Mononuclear cell (primary cell): ENCODE measurements around the gene CAMK2D. TPM values are rescaled to one million over a fixed set of nuclear protein-coding genes. Genes with fewer than 3 reads are reported as not detected.

Experiments
- H3K27me3 ChIP-seq: 2 replicates; pipeline ENCODE4 v1.6.0; 2011; ENCODE audit warnings: low read length, control low read depth; ENCODE audit not compliant: insufficient read depth
- H3K4me1 ChIP-seq: 2 replicates; pipeline ENCODE4 v1.5.1; 2011; ENCODE audit warnings: mild to moderate bottlenecking, low read length, control low read depth; ENCODE audit not compliant: insufficient read depth
- H3K4me3 ChIP-seq: 2 replicates; pipeline ENCODE4 v1.5.1; 2011; ENCODE audit warnings: mild to moderate bottlenecking, low read length, moderate library complexity
- H3K9me3 ChIP-seq: 2 replicates; pipeline ENCODE4 v1.5.1; 2011; ENCODE audit warnings: low read depth, mild to moderate bottlenecking, control low read depth, low read length
- total RNA-seq: library from RNA; depleted of rRNA; stranded (reverse); fragments of >200 nt; gene quantifications from one replicate; pipeline ENCODE4 v1.2.3, GENCODE V29; 2012

Gene CAMK2D
- total RNA-seq, 1 donor, result 58.6 TPM

- Histone ChIP-seq H3K27me3 (no peaks in the 10 kb centered on the region), H3K4me3 (no peak overlapping the region), H3K9me3 (no peaks in the 10 kb centered on the region), H3K4me1 (no peaks in the 10 kb centered on the region)
Observed at GRCh38 chr4:113524096-113524495, 237.4 kb downstream of the CAMK2D start.

DNA sequence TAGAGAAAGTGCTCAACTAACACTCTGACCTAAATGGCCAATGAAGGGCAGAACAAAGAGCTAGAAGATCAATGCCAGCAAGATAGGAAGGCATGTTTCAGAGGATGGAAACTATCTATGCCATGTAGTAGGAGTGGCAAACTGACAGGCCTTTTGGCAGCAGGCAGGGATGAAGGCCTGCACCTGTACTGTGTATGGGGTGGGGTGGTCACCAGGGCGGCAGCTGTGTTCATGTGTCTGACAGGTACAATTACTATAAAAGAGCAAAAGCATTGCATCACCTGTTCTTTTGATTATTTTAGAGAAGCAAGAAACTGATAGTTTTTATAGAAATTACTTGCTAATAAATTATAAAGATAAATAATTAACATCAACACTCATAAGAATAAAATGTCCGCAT, 239.1 kb downstream of the CAMK2D start:
- Histone ChIP-seq H3K27me3 (no peaks in the 10 kb centered on the region), H3K4me1 (no peaks in the 10 kb centered on the region), H3K9me3 (no peaks in the 10 kb centered on the region), H3K4me3 (no peak overlapping the region)

DNA sequence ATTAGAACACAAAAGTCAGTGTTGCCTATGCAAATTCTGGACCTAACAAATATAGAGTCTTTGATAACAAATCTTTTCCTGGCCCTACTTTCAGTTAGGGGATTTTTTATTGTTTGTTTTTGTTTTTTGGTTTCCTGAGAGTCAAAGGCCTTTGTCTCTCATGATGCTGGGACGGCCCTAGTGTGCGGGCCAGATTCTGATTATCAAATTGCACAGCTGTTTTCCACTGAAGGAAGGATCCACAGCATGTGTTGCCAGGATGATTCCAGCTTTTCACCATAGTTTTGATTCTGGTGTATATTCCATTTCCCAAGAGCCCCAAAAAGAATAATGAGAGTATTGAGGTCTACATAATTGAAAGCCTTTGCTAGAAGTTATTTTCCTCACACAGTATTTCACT, 248.2 kb downstream of the CAMK2D start:
- Histone ChIP-seq H3K9me3 (no peaks in the 10 kb centered on the region), H3K4me1 (no peaks in the 10 kb centered on the region), H3K27me3 (no peaks in the 10 kb centered on the region), H3K4me3 (no peak overlapping the region)

- Histone ChIP-seq H3K4me3 (no peak overlapping the region), H3K4me1 (no peaks in the 10 kb centered on the region), H3K9me3 (no peaks in the 10 kb centered on the region), H3K27me3 (no peaks in the 10 kb centered on the region)
Observed at GRCh38 chr4:113512880-113513279, 248.7 kb downstream of the CAMK2D start.

GRCh38 chr4:113511944-113512343, 249.6 kb downstream of the CAMK2D start:
- no peaks in the 10 kb centered on the region for H3K27me3 ChIP-seq
- no peak overlapping the region for H3K4me3 ChIP-seq
- H3K4me1 ChIP-seq, result no peaks in the 10 kb centered on the region
- no peaks in the 10 kb centered on the region for H3K9me3 ChIP-seq

GRCh38 chr4:113509851-113510250, 251.7 kb downstream of the CAMK2D start:
- Histone ChIP-seq H3K27me3 (no peaks in the 10 kb centered on the region), H3K4me1 (no peaks in the 10 kb centered on the region), H3K4me3 (no peak overlapping the region), H3K9me3 (no peaks in the 10 kb centered on the region)

- Histone ChIP-seq H3K9me3 (no peaks in the 10 kb centered on the region), H3K4me1 (no peaks in the 10 kb centered on the region), H3K4me3 (no peak overlapping the region), H3K27me3 (no peaks in the 10 kb centered on the region)
Observed at GRCh38 chr4:113505044-113505443, 256.5 kb downstream of the CAMK2D start.

GRCh38 chr4:113504422-113504821, 257.1 kb downstream of the CAMK2D start:
- H3K4me1 ChIP-seq, result no peaks in the 10 kb centered on the region
- H3K4me3 ChIP-seq, result no peak overlapping the region
- H3K27me3 ChIP-seq, result no peaks in the 10 kb centered on the region
- no peaks in the 10 kb centered on the region for H3K9me3 ChIP-seq

- Histone ChIP-seq H3K27me3 (no peaks in the 10 kb centered on the region), H3K4me3 (no peak overlapping the region), H3K9me3 (no peaks in the 10 kb centered on the region), H3K4me1 (no peaks in the 10 kb centered on the region)
Observed at GRCh38 chr4:113503691-113504090, 257.8 kb downstream of the CAMK2D start.

DNA sequence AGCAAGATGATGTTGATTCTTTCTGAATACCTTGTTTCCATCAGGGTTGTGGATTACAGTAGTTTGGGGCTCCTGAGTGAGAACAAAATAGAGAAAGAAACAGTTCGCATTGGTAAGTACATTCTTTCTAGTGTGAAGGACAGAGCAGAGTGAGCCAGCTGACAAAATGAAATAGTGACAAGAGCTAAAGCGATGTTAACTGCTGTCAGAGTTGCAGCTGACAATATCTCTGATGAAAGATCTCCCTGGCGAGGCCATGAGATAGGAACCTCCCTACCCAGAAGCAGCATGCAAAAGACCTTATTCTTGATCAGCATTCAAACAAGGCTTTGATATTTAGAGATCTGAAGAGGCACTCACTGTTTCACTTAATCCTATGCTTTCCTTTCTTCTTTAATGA, 258.6 kb downstream of the CAMK2D start:
- H3K27me3 ChIP-seq, result no peaks in the 10 kb centered on the region
- H3K4me3 ChIP-seq, result no peak overlapping the region
- H3K4me1 ChIP-seq, result no peaks in the 10 kb centered on the region
- H3K9me3 ChIP-seq, result no peaks in the 10 kb centered on the region

DNA sequence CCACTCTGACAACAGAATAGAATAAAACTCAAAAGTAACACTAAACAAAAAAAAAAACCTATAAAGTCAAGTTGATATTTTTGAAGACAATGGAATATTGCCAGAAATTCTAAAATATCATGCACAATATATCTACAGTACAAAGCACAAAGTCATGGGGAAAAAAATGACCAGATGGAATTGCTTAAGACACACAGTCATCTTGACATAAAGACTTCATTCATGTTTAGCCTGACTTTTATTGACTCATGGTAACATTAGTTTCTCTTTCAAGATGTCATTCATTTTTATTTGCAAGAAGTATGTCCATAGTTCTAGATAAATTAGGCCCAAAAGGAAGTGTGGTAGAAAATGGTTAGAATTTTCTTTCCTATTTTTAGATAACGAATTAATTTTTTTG, 259.1 kb downstream of the CAMK2D start:
- Histone ChIP-seq H3K27me3 (no peaks in the 10 kb centered on the region), H3K9me3 (no peaks in the 10 kb centered on the region), H3K4me3 (no peak overlapping the region), H3K4me1 (no peaks in the 10 kb centered on the region)

DNA sequence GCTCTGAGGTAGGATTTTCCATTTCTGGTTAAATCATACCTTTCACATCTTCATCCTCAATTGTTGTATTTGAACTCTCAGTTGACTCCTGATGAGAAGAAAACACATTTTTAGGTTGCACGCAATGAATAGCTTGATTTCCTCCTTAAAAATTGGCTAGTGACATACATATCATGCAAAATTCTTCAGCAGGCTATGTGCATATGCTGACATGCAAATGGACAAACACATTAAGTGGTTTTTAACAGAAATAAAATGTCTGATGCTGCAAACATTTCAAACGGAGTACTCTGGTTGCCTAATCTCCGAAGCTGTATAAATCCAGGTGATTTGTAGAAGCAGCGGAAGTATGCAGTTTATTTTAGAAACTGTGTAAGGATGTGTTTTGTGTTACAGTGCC, 261.1 kb downstream of the CAMK2D start:
- H3K27me3 ChIP-seq, result no peaks in the 10 kb centered on the region
- no peaks in the 10 kb centered on the region for H3K9me3 ChIP-seq
- no peak overlapping the region for H3K4me3 ChIP-seq
- H3K4me1 ChIP-seq, result no peaks in the 10 kb centered on the region

DNA sequence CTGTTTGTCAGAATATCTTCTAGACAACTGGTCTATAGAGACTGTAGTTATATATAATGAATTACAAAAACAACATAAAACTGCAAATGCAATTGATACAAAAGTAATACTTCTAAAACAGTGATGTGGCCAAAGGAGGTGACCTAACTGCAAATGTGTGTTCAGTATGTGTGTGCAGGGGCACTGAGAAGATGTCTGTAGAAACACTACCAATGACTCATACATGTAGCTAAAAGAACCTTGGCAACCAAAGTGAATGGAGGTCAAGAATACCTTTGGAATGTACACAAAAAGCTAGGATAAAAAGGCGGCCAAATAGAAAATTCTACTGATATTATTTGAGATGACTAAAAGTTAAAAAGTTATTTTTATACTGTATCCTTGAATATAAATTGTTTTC, 261.8 kb downstream of the CAMK2D start:
- no peaks in the 10 kb centered on the region for H3K4me1 ChIP-seq
- no peaks in the 10 kb centered on the region for H3K9me3 ChIP-seq
- no peak overlapping the region for H3K4me3 ChIP-seq
- H3K27me3 ChIP-seq, result no peaks in the 10 kb centered on the region

GRCh38 chr4:113499166-113499565, 262.4 kb downstream of the CAMK2D start:
- Histone ChIP-seq H3K9me3 (no peaks in the 10 kb centered on the region), H3K27me3 (no peaks in the 10 kb centered on the region), H3K4me3 (no peak overlapping the region), H3K4me1 (no peaks in the 10 kb centered on the region)

- no peaks in the 10 kb centered on the region for H3K9me3 ChIP-seq
- H3K4me1 ChIP-seq, result no peaks in the 10 kb centered on the region
- H3K27me3 ChIP-seq, result no peaks in the 10 kb centered on the region
- no peak overlapping the region for H3K4me3 ChIP-seq
Observed at GRCh38 chr4:113497154-113497884, 264.2 kb downstream of the CAMK2D start.

- no peaks in the 10 kb centered on the region for H3K9me3 ChIP-seq
- no peak overlapping the region for H3K4me3 ChIP-seq
- no peaks in the 10 kb centered on the region for H3K4me1 ChIP-seq
- H3K27me3 ChIP-seq, result no peaks in the 10 kb centered on the region
Observed at GRCh38 chr4:113496698-113497097, 264.8 kb downstream of the CAMK2D start.
